ENCODE measurements around the gene POU6F2. TPM values are rescaled to one million over a fixed set of nuclear protein-coding genes. Genes with fewer than 3 reads are reported as not detected.

The POU6F2 gene
- total and polyA plus RNA-seq, 2 experiments from 2014 or later, result 7.2 to 7.3 TPM

DNA sequence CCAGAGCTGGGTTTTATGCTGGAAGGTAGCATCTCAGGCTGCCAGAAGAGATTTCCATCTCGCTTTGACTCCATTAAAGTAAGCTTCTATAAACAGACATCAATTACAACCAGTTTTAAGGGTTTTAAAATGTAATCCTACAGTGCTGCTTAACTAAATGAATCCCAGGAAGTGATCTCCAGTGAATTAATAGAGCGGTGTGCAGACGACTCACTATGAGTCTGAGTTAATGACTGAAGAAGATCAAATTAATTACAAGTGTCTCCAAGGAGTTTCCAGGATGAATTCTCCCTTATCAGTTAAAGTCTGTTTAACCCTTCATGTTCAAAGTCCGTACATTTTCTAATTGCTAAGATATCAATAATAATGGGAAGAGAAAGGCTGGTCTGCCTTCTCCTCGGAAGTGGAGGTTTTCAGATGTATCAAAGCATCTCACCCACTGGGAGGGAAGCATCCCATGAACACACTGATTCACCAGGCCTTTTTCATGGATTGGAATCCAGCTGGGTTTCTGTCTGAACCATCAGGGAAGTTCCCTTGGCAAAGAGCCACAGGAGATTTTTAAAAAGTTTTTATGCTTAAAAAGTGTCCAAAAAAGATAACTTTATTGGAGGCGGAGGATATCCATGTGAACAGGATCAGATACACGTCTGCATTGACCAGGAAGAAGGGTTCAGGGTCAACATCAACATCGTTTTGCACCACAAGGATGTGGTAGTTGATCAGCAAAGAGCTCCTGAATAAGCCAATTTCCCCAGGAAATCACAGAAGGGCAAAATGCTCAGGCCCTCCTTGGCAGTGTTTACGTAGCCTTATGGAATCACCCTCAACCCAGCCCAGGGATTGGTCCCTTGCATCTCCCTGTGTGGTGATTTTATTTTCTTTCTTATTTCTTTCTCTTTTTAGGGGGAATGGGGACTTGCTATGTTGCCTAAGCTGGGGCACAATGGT, 288.2 kb downstream of the POU6F2 start:
- Histone ChIP-seq H3K36me3 (ENCODE audit: insufficient read depth) (no peaks in the 10 kb centered on the region), H3K27ac (ENCODE audit: low read depth) (peak overlapping the region; percentile 18; the same call in 1 of the 2 replicates), H4K20me1 (replicated peaks; ENCODE audit: insufficient read depth) (no peaks in the 10 kb centered on the region), H3K27me3 (ENCODE audit: insufficient read depth) (no peaks in the 10 kb centered on the region), H3K4me3 (no peak overlapping the region; the same call in 1 of the 2 replicates), H3K4me2 (peak overlapping the region; percentile 63), H3K79me2 (replicated peaks; ENCODE audit: insufficient read depth) (no peaks in the 10 kb centered on the region), H3F3A (replicated peaks; ENCODE audit: low read depth) (0 out of 2 replicates have a peak, but pooled peaks cover 3% of the 10 kb centered on the region), H3K9me2 (ENCODE audit: insufficient read depth) (no peaks in the 10 kb centered on the region), H3K4me1 (ENCODE audit: insufficient read depth) (peaks cover 13% of the 10 kb centered on the region; the same call in 1 of the 2 replicates), H2AFZ (no peak overlapping the region)
- Mint-ChIP-seq H3K36me3 (ENCODE audit: low read depth) (no peaks in the 10 kb centered on the region), H3K27me3 (ENCODE audit: insufficient read depth, low read depth, poor library complexity) (no peaks in the 10 kb centered on the region), H3K9me3 (no peaks in the 10 kb centered on the region), H3K4me3 (no peak overlapping the region), H3K4me1 (peaks cover 31% of the 10 kb centered on the region), H3K27ac (no peak overlapping the region; the same call in 1 of the 2 replicates)
- ATAC-seq (peak; percentile 90), DNase-seq (ENCODE audit: low spot score) (peak; percentile 32)
- TF ChIP-seq NANOG (IDR thresholded peaks at IDR 0.05; ENCODE audit: borderline replicate concordance) (peak; percentile 8; the same call in 1 of the 2 replicates), EZH2phosphoT487 (IDR thresholded peaks at IDR 0.05; ENCODE audit: unreplicated experiment) (no peak), ZNF331 (CRISPR knock-in tag; IDR thresholded peaks at IDR 0.05; ENCODE audit: low read depth) (no peak), EZH2 (IDR thresholded peaks at IDR 0.05; ENCODE audit: low read depth, unreplicated experiment) (no peak), CREB1 (CRISPR knock-in tag; IDR thresholded peaks at IDR 0.05; ENCODE audit: low read depth) (no peak)
- TF ChIP-seq, protein P1, sequence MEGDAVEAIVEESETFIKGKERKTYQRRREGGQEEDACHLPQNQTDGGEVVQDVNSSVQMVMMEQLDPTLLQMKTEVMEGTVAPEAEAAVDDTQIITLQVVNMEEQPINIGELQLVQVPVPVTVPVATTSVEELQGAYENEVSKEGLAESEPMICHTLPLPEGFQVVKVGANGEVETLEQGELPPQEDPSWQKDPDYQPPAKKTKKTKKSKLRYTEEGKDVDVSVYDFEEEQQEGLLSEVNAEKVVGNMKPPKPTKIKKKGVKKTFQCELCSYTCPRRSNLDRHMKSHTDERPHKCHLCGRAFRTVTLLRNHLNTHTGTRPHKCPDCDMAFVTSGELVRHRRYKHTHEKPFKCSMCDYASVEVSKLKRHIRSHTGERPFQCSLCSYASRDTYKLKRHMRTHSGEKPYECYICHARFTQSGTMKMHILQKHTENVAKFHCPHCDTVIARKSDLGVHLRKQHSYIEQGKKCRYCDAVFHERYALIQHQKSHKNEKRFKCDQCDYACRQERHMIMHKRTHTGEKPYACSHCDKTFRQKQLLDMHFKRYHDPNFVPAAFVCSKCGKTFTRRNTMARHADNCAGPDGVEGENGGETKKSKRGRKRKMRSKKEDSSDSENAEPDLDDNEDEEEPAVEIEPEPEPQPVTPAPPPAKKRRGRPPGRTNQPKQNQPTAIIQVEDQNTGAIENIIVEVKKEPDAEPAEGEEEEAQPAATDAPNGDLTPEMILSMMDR (conservative IDR thresholded peaks at IDR 0.05; ENCODE audit: low read depth in 2 of 2), result no peak

DNA sequence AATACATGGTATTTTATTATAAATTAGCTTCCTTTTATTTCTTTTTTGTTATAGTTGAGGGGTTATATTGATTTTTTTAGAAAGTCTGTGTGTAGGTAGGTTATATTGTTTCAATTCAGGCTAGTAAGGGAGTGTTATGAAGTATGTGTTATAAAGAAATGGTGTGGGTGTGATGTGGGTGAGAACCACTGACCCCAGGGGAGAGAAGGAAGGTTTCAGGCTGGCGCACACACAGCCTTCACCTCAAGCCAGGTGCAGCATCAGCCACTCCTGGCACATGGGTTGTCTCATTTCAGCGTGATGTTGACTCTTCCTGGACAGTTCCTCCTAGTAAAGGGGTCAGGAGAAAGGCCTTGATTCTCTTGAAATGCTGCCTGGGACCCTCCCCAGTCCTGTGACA, 291.3 kb downstream of the POU6F2 start:
- Mint-ChIP-seq H3K4me1 (peaks cover 41% of the 10 kb centered on the region), H3K36me3 (ENCODE audit: low read depth) (no peaks in the 10 kb centered on the region), H3K27ac (no peak overlapping the region), H3K27me3 (ENCODE audit: insufficient read depth, low read depth, poor library complexity) (peaks cover 4% of the 10 kb centered on the region), H3K4me3 (no peak overlapping the region), H3K9me3 (no peaks in the 10 kb centered on the region)
- ATAC-seq (no peak), DNase-seq (ENCODE audit: low spot score) (no peak)
- Histone ChIP-seq H3K27me3 (ENCODE audit: insufficient read depth) (no peaks in the 10 kb centered on the region), H3F3A (replicated peaks; ENCODE audit: low read depth) (0 out of 2 replicates have a peak, but pooled peaks cover 3% of the 10 kb centered on the region), H3K4me1 (ENCODE audit: insufficient read depth) (peaks cover 27% of the 10 kb centered on the region; the same call in 1 of the 2 replicates), H2AFZ (no peak overlapping the region), H3K36me3 (ENCODE audit: insufficient read depth) (no peaks in the 10 kb centered on the region), H3K4me3 (no peak overlapping the region), H3K27ac (ENCODE audit: low read depth) (no peak overlapping the region), H3K4me2 (no peak overlapping the region), H3K9me2 (ENCODE audit: insufficient read depth) (no peaks in the 10 kb centered on the region), H3K79me2 (replicated peaks; ENCODE audit: insufficient read depth) (no peaks in the 10 kb centered on the region), H4K20me1 (replicated peaks; ENCODE audit: insufficient read depth) (no peaks in the 10 kb centered on the region)
- TF ChIP-seq, protein P2, sequence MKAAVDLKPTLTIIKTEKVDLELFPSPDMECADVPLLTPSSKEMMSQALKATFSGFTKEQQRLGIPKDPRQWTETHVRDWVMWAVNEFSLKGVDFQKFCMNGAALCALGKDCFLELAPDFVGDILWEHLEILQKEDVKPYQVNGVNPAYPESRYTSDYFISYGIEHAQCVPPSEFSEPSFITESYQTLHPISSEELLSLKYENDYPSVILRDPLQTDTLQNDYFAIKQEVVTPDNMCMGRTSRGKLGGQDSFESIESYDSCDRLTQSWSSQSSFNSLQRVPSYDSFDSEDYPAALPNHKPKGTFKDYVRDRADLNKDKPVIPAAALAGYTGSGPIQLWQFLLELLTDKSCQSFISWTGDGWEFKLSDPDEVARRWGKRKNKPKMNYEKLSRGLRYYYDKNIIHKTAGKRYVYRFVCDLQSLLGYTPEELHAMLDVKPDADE (IDR thresholded peaks at IDR 0.05), result no peak
- TF ChIP-seq, protein P3, sequence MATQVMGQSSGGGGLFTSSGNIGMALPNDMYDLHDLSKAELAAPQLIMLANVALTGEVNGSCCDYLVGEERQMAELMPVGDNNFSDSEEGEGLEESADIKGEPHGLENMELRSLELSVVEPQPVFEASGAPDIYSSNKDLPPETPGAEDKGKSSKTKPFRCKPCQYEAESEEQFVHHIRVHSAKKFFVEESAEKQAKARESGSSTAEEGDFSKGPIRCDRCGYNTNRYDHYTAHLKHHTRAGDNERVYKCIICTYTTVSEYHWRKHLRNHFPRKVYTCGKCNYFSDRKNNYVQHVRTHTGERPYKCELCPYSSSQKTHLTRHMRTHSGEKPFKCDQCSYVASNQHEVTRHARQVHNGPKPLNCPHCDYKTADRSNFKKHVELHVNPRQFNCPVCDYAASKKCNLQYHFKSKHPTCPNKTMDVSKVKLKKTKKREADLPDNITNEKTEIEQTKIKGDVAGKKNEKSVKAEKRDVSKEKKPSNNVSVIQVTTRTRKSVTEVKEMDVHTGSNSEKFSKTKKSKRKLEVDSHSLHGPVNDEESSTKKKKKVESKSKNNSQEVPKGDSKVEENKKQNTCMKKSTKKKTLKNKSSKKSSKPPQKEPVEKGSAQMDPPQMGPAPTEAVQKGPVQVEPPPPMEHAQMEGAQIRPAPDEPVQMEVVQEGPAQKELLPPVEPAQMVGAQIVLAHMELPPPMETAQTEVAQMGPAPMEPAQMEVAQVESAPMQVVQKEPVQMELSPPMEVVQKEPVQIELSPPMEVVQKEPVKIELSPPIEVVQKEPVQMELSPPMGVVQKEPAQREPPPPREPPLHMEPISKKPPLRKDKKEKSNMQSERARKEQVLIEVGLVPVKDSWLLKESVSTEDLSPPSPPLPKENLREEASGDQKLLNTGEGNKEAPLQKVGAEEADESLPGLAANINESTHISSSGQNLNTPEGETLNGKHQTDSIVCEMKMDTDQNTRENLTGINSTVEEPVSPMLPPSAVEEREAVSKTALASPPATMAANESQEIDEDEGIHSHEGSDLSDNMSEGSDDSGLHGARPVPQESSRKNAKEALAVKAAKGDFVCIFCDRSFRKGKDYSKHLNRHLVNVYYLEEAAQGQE (IDR thresholded peaks at IDR 0.05; ENCODE audit: unreplicated experiment), result no peak
- no peak for TF ChIP-seq CREB1 (CRISPR knock-in tag; IDR thresholded peaks at IDR 0.05; ENCODE audit: low read depth)
- TF ChIP-seq EZH2 (IDR thresholded peaks at IDR 0.05; ENCODE audit: low read depth, unreplicated experiment), result no peak
- TF ChIP-seq, protein P1 (conservative IDR thresholded peaks at IDR 0.05; ENCODE audit: low read depth in 2 of 2), result no peak
- TF ChIP-seq JUNB (IDR thresholded peaks at IDR 0.05; ENCODE audit: unreplicated experiment), result no peak

Data from GM23338 (cell line).